Activated T-cell treated with anti-CD3 and anti-CD28 coated beads for 48 hours (primary cell): ENCODE results near the gene EEF1AKMT2.
A peak's percentile ranks its signal among the peaks of the same experiment; 100 is the strongest.

ENCODE experiments used
- DNase-seq: peaks from one replicate; pipeline ENCODE4 v3.0.0-alpha.2; 2020; ENCODE audit warnings: low read depth

Gene EEF1AKMT2

GRCh38 chr10:124737221-124737620 lies 54.5 kb downstream of the EEF1AKMT2 start:
- DNase-seq = no peak

- DNase-seq = no peak
Observed at GRCh38 chr10:124736491-124737136, 55.1 kb downstream of the EEF1AKMT2 start.

- DNase-seq = no peak
Observed at GRCh38 chr10:124735491-124736286, 56.0 kb downstream of the EEF1AKMT2 start.

- DNase-seq = no peak
Observed at GRCh38 chr10:124734311-124735166, 57.1 kb downstream of the EEF1AKMT2 start.

GRCh38 chr10:124733571-124734245 lies 58.0 kb downstream of the EEF1AKMT2 start:
- DNase-seq = no peak

- DNase-seq = peak; percentile 69
Observed at GRCh38 chr10:124732931-124733570, 58.6 kb downstream of the EEF1AKMT2 start.

- DNase-seq = no peak
Observed at GRCh38 chr10:124731551-124731950, 60.1 kb downstream of the EEF1AKMT2 start.

- DNase-seq = no peak
Observed at GRCh38 chr10:124730790-124731189, 60.9 kb downstream of the EEF1AKMT2 start.

GRCh38 chr10:124728830-124729661 lies 62.6 kb downstream of the EEF1AKMT2 start:
- no peak for DNase-seq

GRCh38 chr10:124728071-124728829 lies 63.4 kb downstream of the EEF1AKMT2 start:
- DNase-seq = no peak

- DNase-seq = no peak
Observed at GRCh38 chr10:124727361-124727960, 64.2 kb downstream of the EEF1AKMT2 start.

GRCh38 chr10:124725791-124726190 lies 65.9 kb downstream of the EEF1AKMT2 start:
- no peak for DNase-seq

- no peak for DNase-seq
Observed at GRCh38 chr10:124725171-124725631, 66.5 kb downstream of the EEF1AKMT2 start.

GRCh38 chr10:124724279-124725027 lies 67.2 kb downstream of the EEF1AKMT2 start:
- DNase-seq = no peak

- DNase-seq = no peak
Observed at GRCh38 chr10:124723826-124724225, 67.9 kb downstream of the EEF1AKMT2 start.

GRCh38 chr10:124722798-124723783 lies 68.6 kb downstream of the EEF1AKMT2 start:
- peak; percentile 59 for DNase-seq

- no peak for DNase-seq
Observed at GRCh38 chr10:124721330-124722045, 70.2 kb downstream of the EEF1AKMT2 start.
